GM18499 (cell line): ENCODE data around the gene GAS2.

ENCODE experiments used
- ATAC-seq: cut with Tn5 transposase; IDR thresholded peaks from one replicate; pipeline ENCODE4 v1.9.1; 2021; ENCODE audit warnings: moderate number of reproducible peaks; ENCODE audit not compliant: insufficient read depth, unreplicated experiment

GAS2 gene

GRCh38 chr11:22720457-22720856 lies 54.0 kb downstream of the GAS2 start:
- ATAC-seq = no peak

- ATAC-seq = no peak
Observed at GRCh38 chr11:22723274-22723673, 56.9 kb downstream of the GAS2 start.

GRCh38 chr11:22725079-22725478 lies 58.7 kb downstream of the GAS2 start:
- ATAC-seq = no peak

GRCh38 chr11:22728600-22729389 lies 62.4 kb downstream of the GAS2 start:
- no peak for ATAC-seq

- ATAC-seq = no peak
Observed at GRCh38 chr11:22730319-22730718, 63.9 kb downstream of the GAS2 start.

GRCh38 chr11:22732588-22732987 lies 66.2 kb downstream of the GAS2 start:
- no peak for ATAC-seq

- no peak for ATAC-seq
Observed at GRCh38 chr11:22733475-22734248, 67.3 kb downstream of the GAS2 start.

- ATAC-seq = no peak
Observed at GRCh38 chr11:22734628-22735345, 68.4 kb downstream of the GAS2 start.

- no peak for ATAC-seq
Observed at GRCh38 chr11:22742157-22742613, 75.8 kb downstream of the GAS2 start.

- no peak for ATAC-seq
Observed at GRCh38 chr11:22749536-22749935, 83.1 kb downstream of the GAS2 start.

- no peak for ATAC-seq
Observed at GRCh38 chr11:22752908-22753310, 86.5 kb downstream of the GAS2 start.

- ATAC-seq = no peak
Observed at GRCh38 chr11:22753416-22753815, 87.0 kb downstream of the GAS2 start.

GRCh38 chr11:22761066-22761465 lies 94.7 kb downstream of the GAS2 start:
- no peak for ATAC-seq

- no peak for ATAC-seq
Observed at GRCh38 chr11:22763166-22763565, 96.8 kb downstream of the GAS2 start.

- no peak for ATAC-seq
Observed at GRCh38 chr11:22764735-22765134, 98.3 kb downstream of the GAS2 start.

- no peak for ATAC-seq
Observed at GRCh38 chr11:22768281-22768680, 101.9 kb downstream of the GAS2 start.

GRCh38 chr11:22769081-22769480 lies 102.7 kb downstream of the GAS2 start:
- ATAC-seq = no peak

- peak; percentile 77 for ATAC-seq
Observed at GRCh38 chr11:22774716-22775115, 108.3 kb downstream of the GAS2 start.

- ATAC-seq = no peak
Observed at GRCh38 chr11:22775248-22775647, 108.8 kb downstream of the GAS2 start.

GRCh38 chr11:22778642-22779041 lies 112.2 kb downstream of the GAS2 start:
- no peak for ATAC-seq

GRCh38 chr11:22779850-22780249 lies 113.4 kb downstream of the GAS2 start:
- ATAC-seq = no peak
